Measurements from ENCODE around the gene FLT3.

- TF ChIP-seq POLR2A (IDR thresholded peaks at IDR 0.05) (no peak), CTCF (IDR thresholded peaks at IDR 0.05) (no peak)
Measured at GRCh38 chr13:28140433-28141125, 40.2 kb upstream of the FLT3 start.

Data from adrenal gland (tissue), 5 donors.